Measurements from ENCODE around the gene BTBD2.

DNA sequence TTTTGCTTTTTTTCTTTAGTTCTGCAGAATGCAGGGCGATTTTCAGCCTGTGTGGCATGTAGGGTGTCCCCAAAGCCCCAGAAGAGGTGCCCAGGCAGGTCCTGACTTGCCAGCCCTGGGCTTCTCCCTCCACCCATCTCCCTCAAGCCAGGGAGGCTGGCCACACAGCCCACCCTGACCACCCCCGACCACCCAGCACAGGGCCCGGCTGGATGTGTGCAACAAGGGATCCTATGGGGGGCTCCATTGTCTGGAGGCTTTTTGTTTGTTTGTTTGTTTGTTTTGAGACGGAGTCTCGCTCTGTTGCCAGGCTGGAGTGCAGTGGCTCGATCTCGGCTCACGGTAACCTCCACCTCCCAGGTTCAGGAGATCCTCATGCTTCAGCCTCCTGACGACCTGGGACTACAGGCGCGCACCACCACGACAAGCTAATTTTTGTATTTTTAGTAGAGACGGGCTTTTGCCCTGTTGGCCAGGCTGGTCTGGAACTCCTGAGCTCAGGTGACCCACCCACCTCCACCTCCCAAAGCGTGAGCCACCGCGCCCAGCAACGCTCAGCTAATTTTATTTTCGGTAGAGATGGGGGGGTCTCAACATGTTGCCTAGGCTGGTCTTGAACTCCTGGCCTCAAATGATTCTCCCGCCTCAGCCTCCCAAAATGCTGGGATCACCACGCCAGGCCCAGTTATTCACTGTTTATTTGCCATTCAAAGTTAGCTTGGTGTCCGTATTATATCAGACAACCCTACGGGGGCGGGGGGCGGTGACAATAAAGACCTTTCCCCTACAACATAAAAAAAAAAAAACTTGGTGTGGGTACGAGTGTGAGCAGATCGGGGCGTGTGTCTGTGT lies 43.3 kb upstream of the BTBD2 start:
- TF ChIP-seq POLR2AphosphoS5 (IDR thresholded peaks at IDR 0.05; ENCODE audit: insufficient read depth in 1 of 2, low read depth in 1 of 2) (no peak), POLR2A (IDR thresholded peaks at IDR 0.05) (no peak), CTCF (IDR thresholded peaks at IDR 0.05) (no peak)

Data from vagina (tissue), 2 donors.